Neutrophil (primary cell): Measurements from ENCODE around the gene SLC9A5.

ENCODE experiments used
- H3K27ac ChIP-seq: fragments of 200-600 bp; sonication (generic); 2 replicates; pipeline ENCODE4 v1.5.1; 2016; ENCODE audit warnings: mild to moderate bottlenecking, moderate library complexity
- H3K27me3 ChIP-seq: fragments of 200-600 bp; sonication (generic); 2 replicates; pipeline ENCODE4 v1.6.0; 2016; ENCODE audit warnings: mild to moderate bottlenecking
- H3K36me3 ChIP-seq: fragments of 200-600 bp; sonication (generic); 2 replicates; pipeline ENCODE4 v1.5.1; 2017
- H3K4me1 ChIP-seq, 2 experiments: fragments of 200-600 bp in 1 of 2; sonication (generic) in 1 of 2; 1 replicate in 1 of 2; 2 replicates in 1 of 2; pipeline versions ENCODE4 v1.5.1 to v1.6.1; 2013 to 2016; ENCODE audit warnings: low read depth in 1 of 2, low read length in 1 of 2, mild to moderate bottlenecking in 1 of 2, moderate library complexity in 1 of 2; ENCODE audit not compliant: control insufficient read depth in 1 of 2, insufficient read depth in 1 of 2
- H3K4me3 ChIP-seq, 2 experiments: fragments of 200-600 bp in 1 of 2; sonication (generic) in 1 of 2; 1 replicate in 1 of 2; 2 replicates in 1 of 2; pipeline ENCODE4 v1.5.1; 2013 to 2016; ENCODE audit warnings: low read depth in 1 of 2, low read length in 1 of 2, mild to moderate bottlenecking in 1 of 2, moderate library complexity in 1 of 2
- H3K9me3 ChIP-seq: fragments of 200-600 bp; sonication (generic); 2 replicates; pipeline ENCODE4 v1.5.1; 2016
- CTCF ChIP-seq: fragments of 200-600 bp; sonication (generic); IDR thresholded peaks from 2 replicates; pipeline ENCODE4 v1.5.1; 2016; ENCODE audit warnings: antibody characterized with exemption

The SLC9A5 gene

GRCh38 chr16:67310561-67310960, 61.8 kb downstream of the SLC9A5 start:
- Histone ChIP-seq H3K36me3 (no peaks in the 10 kb centered on the region), H3K9me3 (no peaks in the 10 kb centered on the region), H3K4me1 (no peaks in the 10 kb centered on the region), H3K27me3 (no peaks in the 10 kb centered on the region), H3K27ac (no peak overlapping the region), H3K4me3 (no peak overlapping the region)
- TF ChIP-seq CTCF, result no peak

GRCh38 chr16:67311607-67312488, 63.1 kb downstream of the SLC9A5 start:
- Histone ChIP-seq H3K36me3 (no peaks in the 10 kb centered on the region), H3K27ac (no peak overlapping the region), H3K9me3 (no peaks in the 10 kb centered on the region), H3K27me3 (peaks cover 3% of the 10 kb centered on the region), H3K4me3 (no peak overlapping the region), H3K4me1 (no peaks in the 10 kb centered on the region)
- TF ChIP-seq CTCF, result no peak

GRCh38 chr16:67312719-67313118, 63.9 kb downstream of the SLC9A5 start:
- peaks cover 4% of the 10 kb centered on the region for H3K27me3 ChIP-seq
- H3K9me3 ChIP-seq, result no peaks in the 10 kb centered on the region
- no peak overlapping the region for H3K27ac ChIP-seq
- no peaks in the 10 kb centered on the region for H3K4me1 ChIP-seq
- H3K36me3 ChIP-seq, result no peaks in the 10 kb centered on the region
- H3K4me3 ChIP-seq, result no peak overlapping the region
- no peak for TF ChIP-seq CTCF

GRCh38 chr16:67317853-67318252, 69.1 kb downstream of the SLC9A5 start:
- no peaks in the 10 kb centered on the region for H3K4me1 ChIP-seq
- H3K4me3 ChIP-seq, result no peak overlapping the region
- H3K36me3 ChIP-seq, result no peaks in the 10 kb centered on the region
- H3K27me3 ChIP-seq, result peaks cover 28% of the 10 kb centered on the region
- no peak for TF ChIP-seq CTCF
- H3K27ac ChIP-seq, result no peak overlapping the region
- no peaks in the 10 kb centered on the region for H3K9me3 ChIP-seq
